ENCODE data around the gene NR1I3. TPM values are rescaled to one million over a fixed set of nuclear protein-coding genes. Genes with fewer than 3 reads are reported as not detected.
"Not testable (repeated sequence)": the region's sequence is repeated elsewhere in the genome, so short reads cannot be mapped to it uniquely, and the experiment has no call there.

The NR1I3 gene
- total RNA-seq, 2 experiments from 2014 or later: not detected

DNA sequence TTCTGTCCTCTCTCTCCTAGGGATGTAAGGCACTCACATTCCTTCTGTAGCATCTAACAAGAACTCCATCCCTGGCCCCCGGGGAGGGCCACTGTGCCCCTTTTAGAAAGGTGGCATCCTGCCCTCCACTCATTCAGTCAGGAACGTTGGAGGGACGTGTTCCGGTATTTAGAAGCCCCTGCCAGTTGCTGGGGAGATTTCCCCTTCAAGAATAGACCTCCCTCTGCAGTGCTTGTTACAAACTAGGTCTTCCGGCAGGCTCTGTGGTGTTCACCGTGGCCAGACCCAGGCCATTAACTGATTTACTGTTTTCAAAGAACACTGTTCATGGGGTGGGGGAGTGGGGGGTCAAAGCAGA is 21.3 kb upstream of the NR1I3 start:
- peaks cover 10% of the 10 kb centered on the region for H3K4me1 Mint-ChIP-seq
- H3K4me3 Mint-ChIP-seq: peak overlapping the region; percentile 68
- H3K9me3 Mint-ChIP-seq: peaks cover 18% of the 10 kb centered on the region
- peaks cover 67% of the 10 kb centered on the region for H3K27me3 Mint-ChIP-seq
- H3K36me3 Mint-ChIP-seq: peaks cover 11% of the 10 kb centered on the region
- no peak overlapping the region for H3K27ac Mint-ChIP-seq
- no peak for DNase-seq

DNA sequence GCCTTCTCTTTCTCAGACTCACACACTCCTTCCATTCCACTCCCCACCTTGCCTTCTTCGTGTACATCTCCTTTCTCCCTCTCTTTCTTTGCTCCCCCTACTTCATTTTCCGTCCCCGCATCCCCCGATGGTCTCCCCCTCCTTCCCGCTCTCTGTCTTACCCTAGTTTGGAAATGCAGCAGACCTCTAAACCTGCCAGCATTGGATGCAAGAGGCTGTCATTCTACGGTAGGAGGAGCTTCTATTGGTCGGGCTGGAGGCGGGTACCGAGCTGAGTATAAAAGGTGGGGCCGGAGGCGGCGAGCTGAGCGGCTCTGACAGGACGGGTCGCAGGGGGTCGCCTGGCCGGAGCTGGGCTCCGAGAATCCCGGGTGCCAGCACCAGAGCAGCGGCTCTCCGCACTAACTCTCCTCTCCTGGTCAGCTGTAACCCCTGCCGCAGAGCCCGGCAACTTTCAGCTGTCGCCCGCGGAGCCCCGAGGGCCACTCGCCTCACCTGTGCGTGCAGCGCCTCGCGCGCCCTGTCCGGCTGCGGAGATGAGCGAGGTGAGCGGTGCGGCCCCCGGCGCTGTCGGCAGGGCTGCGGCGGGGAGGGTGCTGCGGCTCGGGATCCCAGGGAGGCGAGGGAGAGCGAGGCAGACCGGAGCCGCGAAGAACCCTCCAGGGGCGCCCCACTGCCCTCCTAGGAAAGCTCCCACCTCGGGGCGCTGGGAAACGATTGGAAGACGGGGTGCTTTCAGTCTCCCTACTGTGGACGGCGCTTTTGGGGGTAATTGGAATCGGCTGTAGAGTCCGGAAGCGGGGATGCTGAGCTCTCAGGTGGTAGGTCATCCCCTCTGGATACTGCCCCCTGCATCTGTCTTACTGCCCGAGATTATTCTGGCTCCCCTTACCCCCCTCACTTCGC is 20.7 kb upstream of the NR1I3 start, which contains the start of gene PCP4L1:
PCP4L1 (plus strand) TSS at position 307 of the 906 bp plus-strand sequence; CDS start at position 537, 230 bp downstream.
- Mint-ChIP-seq H3K4me3 (peak within 1 kb of the TSS; percentile 68), H3K36me3 (peaks cover 11% of the 10 kb centered on the region), H3K27me3 (peaks cover 67% of the 10 kb centered on the region), H3K27ac (no peak within 1 kb of the TSS), H3K4me1 (peaks cover 10% of the 10 kb centered on the region), H3K9me3 (peaks cover 18% of the 10 kb centered on the region)
- peak; percentile 57 for DNase-seq

DNA sequence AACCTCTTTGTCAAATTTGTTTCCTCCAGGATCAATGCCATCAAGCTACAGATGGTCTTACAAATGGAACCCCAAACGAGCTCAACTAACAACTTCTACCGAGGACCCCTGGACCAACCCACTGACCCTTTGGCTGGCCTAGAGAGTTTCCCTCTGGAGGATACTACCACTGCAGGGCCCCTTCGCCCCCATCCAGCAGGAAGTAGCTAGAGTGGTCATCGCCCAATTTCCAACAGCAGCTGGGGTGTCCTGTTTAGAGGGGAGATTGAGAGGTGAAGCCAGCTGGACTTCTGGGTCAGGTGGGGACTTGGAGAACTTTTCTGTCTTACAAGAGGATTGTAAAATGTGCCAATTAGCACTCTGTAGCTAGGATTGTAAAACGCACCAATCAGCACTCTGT is 19.1 kb upstream of the NR1I3 start:
- Mint-ChIP-seq H3K4me1 (peaks cover 10% of the 10 kb centered on the region), H3K36me3 (peaks cover 11% of the 10 kb centered on the region), H3K27me3 (peaks cover 58% of the 10 kb centered on the region), H3K9me3 (peaks cover 18% of the 10 kb centered on the region)
- H3K4me3 Mint-ChIP-seq, DNase-seq, H3K27ac Mint-ChIP-seq: not testable (repeated sequence)

DNA sequence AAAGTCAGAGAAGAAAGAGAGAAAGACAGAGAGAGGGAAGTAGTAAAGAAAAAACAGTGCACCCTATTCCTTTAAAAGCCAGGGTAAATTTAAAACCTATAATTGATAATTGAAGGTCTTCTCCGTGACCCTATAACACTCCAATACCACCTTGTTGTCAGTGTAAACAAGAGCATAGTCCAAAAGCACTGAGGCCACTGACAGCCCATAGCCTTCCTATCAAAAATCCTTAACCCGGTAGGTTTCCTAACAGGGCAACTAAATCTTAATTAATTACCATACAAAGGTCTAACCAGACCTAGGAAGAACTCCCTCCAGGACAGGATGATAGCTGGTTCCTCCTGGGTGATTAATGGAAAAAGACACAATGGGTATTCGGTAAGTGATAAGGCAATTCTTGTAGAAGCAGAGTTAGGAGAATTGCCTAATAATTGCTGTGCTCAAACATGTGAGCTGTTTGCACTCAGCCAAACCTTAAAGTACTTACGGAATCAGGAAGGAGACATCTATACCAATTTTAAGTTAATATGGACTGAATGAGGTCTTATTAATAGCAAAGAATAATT is 18.0 kb upstream of the NR1I3 start:
- DNase-seq, H3K4me3 Mint-ChIP-seq, H3K4me1 Mint-ChIP-seq, H3K27ac Mint-ChIP-seq: not testable (repeated sequence)
- peaks cover 18% of the 10 kb centered on the region for H3K9me3 Mint-ChIP-seq
- H3K27me3 Mint-ChIP-seq: peaks cover 48% of the 10 kb centered on the region
- peaks cover 11% of the 10 kb centered on the region for H3K36me3 Mint-ChIP-seq

DNA sequence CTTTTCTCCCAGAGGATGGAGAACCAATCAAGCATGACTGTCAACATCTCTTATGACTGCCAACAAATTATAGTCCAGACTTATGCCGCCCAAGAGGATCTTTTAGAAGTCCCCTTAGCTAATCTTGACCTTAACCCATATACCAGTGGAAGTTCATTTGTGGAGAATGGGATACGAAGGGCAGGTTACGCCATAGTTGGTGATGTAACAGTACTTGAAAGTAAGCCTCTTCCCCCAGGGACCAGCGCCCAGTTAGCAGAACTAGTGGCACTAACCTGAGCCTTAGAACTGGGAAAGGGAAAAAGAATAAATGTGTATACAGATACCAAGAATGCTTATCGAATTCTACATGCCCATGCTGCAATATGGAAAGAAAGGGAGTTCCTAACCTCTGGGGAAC is 17.3 kb upstream of the NR1I3 start:
- Mint-ChIP-seq H3K36me3 (peaks cover 11% of the 10 kb centered on the region), H3K9me3 (peaks cover 18% of the 10 kb centered on the region), H3K27me3 (peaks cover 40% of the 10 kb centered on the region)
- not testable (repeated sequence) for H3K4me1 Mint-ChIP-seq, DNase-seq, H3K27ac Mint-ChIP-seq, H3K4me3 Mint-ChIP-seq

DNA sequence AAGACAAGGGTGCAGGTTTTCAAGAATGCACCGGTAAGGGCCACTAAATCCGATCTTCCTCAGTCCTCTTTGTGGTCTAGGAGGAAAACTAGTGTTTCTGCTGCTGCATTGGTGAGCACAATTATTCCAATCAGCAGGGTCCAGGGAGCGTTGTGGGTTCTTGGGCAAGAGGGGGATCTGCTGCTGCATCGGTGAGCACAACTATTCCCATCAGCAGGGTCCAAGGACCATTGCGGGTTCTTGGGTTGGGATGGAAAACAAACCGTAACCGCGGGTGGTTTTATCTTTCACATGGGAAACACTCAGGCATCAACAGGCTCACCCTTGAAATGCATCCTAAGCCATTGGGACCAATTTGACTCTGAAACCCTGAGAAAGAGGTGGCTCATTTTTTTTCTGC is 13.6 kb upstream of the NR1I3 start:
- H3K9me3 Mint-ChIP-seq: peaks cover 6% of the 10 kb centered on the region
- H3K27ac Mint-ChIP-seq: no peak overlapping the region
- peaks cover 6% of the 10 kb centered on the region for H3K36me3 Mint-ChIP-seq
- no peak for DNase-seq
- peaks cover 3% of the 10 kb centered on the region for H3K27me3 Mint-ChIP-seq
- no peak overlapping the region for H3K4me3 Mint-ChIP-seq
- H3K4me1 Mint-ChIP-seq: no peaks in the 10 kb centered on the region

DNA sequence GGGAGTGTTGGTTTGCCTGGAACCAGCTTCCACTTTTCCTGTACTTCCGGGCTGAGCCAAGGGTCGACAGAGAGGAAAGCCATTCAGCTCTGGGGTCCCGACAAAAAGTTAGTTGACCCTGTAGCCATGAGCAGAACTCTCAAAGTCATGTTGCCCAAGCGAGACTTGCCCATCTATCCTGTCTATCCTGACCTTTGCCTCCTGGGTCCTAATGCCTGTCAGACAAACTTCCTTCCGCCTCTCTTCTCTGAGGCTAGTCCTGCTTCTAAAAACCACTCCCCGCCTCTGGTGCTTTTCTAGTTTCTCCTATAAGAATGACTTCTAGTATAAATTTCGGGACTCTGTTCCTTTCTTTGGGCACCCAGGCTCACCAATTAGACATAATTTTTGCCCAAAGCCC is 12.8 kb upstream of the NR1I3 start:
- H3K27me3 Mint-ChIP-seq: peaks cover 3% of the 10 kb centered on the region
- DNase-seq: no peak
- H3K9me3 Mint-ChIP-seq: peaks cover 5% of the 10 kb centered on the region
- no peak overlapping the region for H3K4me3 Mint-ChIP-seq
- H3K4me1 Mint-ChIP-seq: no peaks in the 10 kb centered on the region
- peaks cover 6% of the 10 kb centered on the region for H3K36me3 Mint-ChIP-seq
- no peak overlapping the region for H3K27ac Mint-ChIP-seq

DNA sequence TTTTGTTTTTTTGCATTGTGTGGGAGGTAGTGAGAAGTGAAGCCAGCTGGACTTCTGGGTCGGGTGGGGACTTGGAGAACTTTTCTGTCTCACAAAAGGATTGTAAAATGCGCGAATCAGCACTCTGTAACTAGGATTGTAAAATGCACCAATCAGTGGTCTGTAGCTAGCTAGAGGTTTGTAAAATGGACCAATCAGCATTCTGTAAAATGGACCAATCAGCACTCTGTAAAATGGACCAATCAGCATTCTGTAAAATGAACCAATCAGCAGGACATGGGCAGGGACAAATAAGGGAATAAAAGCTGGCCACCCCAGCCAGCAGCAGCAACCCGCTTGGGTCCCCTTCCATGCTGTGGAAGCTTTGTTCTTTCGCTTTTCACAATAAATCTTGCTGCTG is 12.1 kb upstream of the NR1I3 start:
- not testable (repeated sequence) for H3K4me3 Mint-ChIP-seq, H3K4me1 Mint-ChIP-seq

DNA sequence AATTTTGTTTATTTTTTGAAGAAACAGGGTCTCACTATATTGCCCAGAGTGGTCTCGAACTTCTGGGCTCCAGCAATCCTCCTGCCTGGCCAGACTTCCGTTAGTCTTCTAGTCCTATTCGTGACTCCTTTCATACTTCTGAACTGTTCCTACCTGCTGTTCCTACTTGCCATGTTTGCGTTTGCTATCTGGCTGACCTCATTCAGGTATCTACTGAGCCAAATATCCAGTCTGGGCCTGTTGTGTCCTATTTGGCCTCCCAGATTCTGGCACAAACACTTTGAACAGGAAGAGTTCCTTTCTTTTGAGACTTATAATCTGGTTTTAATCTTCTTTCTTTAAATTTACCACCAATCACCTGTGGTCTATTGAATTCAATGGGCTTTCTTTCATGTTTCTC is 6.9 kb upstream of the NR1I3 start:
- H3K27me3 Mint-ChIP-seq: no peaks in the 10 kb centered on the region
- no peak for DNase-seq
- H3K9me3 Mint-ChIP-seq: peaks cover 1% of the 10 kb centered on the region
- H3K4me3 Mint-ChIP-seq: no peak overlapping the region
- no peak overlapping the region for H3K27ac Mint-ChIP-seq
- H3K36me3 Mint-ChIP-seq: peaks cover 2% of the 10 kb centered on the region
- H3K4me1 Mint-ChIP-seq: no peaks in the 10 kb centered on the region

More for the DNA sequence above, 12.1 kb upstream of the NR1I3 start:
- not testable (repeated sequence) for H3K36me3 Mint-ChIP-seq, DNase-seq, H3K27me3 Mint-ChIP-seq, H3K9me3 Mint-ChIP-seq, H3K27ac Mint-ChIP-seq

DNA sequence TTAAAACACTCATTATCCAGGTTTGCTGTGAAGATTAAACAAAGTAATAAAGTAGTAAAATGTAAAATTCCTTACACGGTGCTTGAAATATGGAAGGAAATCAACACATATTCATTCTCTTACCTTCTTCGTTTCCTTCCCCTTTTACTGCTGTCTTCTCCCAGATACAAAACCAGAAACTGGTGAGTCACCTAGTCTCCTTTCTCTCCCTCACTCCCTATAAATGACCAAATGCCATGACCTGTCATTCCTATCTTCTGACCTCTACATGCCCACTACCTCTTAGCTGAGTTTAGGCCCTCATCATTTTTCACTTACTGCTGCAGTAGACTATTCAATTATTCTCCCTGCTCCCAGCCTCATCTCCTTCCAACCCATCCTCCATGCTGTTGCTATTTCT is 4.3 kb upstream of the NR1I3 start:
- Mint-ChIP-seq H3K9me3 (no peaks in the 10 kb centered on the region), H3K4me1 (no peaks in the 10 kb centered on the region), H3K27ac (no peak overlapping the region), H3K27me3 (no peaks in the 10 kb centered on the region), H3K36me3 (no peaks in the 10 kb centered on the region), H3K4me3 (no peak overlapping the region)
- DNase-seq: no peak

DNA sequence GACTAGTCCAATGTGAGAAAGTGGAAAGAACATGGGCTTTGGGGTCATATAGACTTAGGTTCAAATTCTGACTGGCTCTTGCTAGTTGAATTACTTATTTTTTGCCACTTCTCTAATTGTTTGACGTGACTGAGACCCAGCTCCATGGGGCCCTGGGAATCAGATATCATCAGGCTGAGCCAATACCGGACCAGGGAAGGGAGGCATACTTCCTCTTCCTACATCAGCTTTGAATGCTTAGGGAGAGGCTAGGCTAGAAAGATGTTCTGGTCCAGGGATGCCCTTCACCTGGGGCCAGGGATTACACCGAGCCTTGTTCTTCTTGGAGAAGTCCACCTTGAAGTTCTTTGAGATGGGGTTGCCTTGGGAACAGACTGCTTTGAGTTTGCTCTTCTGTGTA is 3.7 kb upstream of the NR1I3 start:
- Mint-ChIP-seq H3K4me1 (no peaks in the 10 kb centered on the region), H3K27ac (no peak overlapping the region), H3K36me3 (no peaks in the 10 kb centered on the region), H3K4me3 (no peak overlapping the region), H3K27me3 (no peaks in the 10 kb centered on the region), H3K9me3 (no peaks in the 10 kb centered on the region)
- no peak for DNase-seq

DNA sequence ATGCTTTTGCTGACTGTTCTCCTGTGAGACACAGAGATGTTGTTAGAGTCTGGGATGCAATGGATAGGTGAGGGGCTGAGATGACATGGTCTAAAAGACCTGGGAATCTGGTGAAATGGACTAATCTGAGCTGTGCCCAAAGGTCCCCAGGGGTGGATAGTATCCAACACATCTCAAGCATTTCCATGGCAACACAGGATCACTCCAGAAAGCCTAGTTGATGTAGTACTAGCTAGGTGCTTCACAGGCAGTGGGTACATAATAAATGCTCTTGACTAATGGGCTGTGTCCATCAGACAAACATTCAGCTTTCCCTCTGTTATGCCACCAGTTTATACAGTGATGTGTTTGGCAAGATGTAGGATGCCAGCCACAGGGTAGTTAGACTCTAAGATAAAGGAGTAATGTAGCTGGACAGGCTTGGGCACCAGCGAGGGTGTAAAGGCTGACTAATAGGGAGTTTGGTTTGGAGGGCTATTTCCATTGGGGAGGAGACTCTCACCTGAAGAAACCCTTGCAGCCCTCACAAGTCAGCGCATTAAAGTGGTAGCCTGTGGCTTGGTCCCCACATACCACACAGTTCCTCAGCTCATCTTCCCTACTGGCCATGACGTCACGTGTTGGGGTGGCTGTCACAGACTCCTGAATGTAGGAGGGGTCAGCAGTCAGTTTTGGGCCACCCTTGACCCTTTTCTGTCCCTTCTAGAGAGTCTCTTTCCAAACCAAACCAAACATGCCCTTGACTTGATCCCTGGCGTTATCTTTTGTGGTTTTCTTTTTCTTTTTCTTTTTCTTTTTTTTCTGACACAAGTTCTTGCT is 1.8 kb downstream of the NR1I3 start:
- no peak overlapping the region for H3K27ac Mint-ChIP-seq
- H3K4me3 Mint-ChIP-seq: no peak overlapping the region
- no peaks in the 10 kb centered on the region for H3K27me3 Mint-ChIP-seq
- DNase-seq: no peak
- no peaks in the 10 kb centered on the region for H3K36me3 Mint-ChIP-seq
- no peaks in the 10 kb centered on the region for H3K4me1 Mint-ChIP-seq
- H3K9me3 Mint-ChIP-seq: no peaks in the 10 kb centered on the region

DNA sequence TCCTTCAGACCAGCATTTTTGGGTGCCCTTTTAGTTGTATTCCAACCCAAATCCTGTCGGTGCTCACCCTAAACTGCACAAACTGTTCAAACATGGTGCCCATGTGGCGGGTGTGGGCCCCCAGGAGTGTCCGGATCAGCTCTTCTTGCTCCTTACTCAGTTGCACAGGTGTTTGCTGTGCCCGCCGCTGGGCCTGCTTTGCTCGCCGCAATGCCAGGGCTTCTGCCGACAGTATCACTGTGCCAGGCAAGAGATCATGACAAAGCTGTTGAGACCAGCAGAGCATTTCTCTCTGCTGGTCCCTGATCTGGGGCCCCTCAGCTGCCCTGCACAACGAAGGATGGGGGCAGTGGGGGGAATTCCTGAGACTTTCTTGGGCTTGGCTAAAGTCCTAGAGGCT is 4.9 kb downstream of the NR1I3 start:
- no peak overlapping the region for H3K27ac Mint-ChIP-seq

DNA sequence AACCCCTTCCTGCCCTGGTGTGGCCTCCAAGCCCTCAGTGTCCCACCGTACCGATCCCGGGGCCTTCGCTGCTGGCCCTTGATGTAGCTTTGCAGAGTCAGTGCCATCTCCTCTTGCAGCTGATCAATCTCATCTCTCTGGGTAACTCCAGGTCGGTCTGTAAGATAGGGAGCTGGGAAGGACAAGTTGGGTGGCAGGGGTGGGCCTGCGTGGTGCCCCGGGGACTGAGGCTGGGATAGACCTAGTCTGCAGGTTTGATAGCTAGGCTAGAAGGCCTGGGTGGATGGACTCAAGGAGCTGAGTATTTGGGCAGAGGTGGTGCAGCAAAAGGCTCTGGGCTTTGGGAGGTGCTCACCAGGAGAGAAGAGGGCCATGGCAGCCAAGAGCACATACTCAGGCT is 7.2 kb downstream of the NR1I3 start:
- Mint-ChIP-seq H3K27me3 (no peaks in the 10 kb centered on the region), H3K9me3 (no peaks in the 10 kb centered on the region), H3K36me3 (peaks cover 13% of the 10 kb centered on the region), H3K4me1 (peaks cover 17% of the 10 kb centered on the region), H3K27ac (peak overlapping the region; percentile 14), H3K4me3 (no peak overlapping the region)
- DNase-seq: no peak

More for the DNA sequence above, 4.9 kb downstream of the NR1I3 start:
- no peaks in the 10 kb centered on the region for H3K9me3 Mint-ChIP-seq
- H3K4me3 Mint-ChIP-seq: no peak overlapping the region
- no peak for DNase-seq
- H3K27me3 Mint-ChIP-seq: no peaks in the 10 kb centered on the region
- peaks cover 7% of the 10 kb centered on the region for H3K36me3 Mint-ChIP-seq
- H3K4me1 Mint-ChIP-seq: no peaks in the 10 kb centered on the region

DNA sequence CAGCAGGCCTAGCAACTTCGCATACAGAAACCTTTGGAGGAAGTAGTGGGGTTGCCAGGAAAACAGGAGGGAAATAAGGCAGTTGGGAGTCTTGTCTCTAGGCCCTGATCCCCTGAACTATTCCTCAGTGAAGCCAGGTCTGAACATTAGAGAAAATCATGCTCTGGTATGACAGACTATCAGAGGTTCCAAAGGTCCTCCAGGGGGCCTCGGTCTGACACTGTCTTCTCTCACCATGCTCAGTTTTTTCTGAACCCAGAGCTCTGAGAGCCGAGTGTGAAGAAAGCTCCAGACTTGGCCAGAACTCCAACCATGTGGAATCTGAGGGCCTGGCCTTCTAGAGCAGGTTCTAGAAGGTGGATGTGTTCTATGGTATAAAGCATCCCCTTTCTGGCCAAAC is 8.1 kb downstream of the NR1I3 start:
- no peak for DNase-seq
- no peak overlapping the region for H3K27ac Mint-ChIP-seq

More for the DNA sequence above, 8.1 kb downstream of the NR1I3 start:
- H3K36me3 Mint-ChIP-seq: peaks cover 13% of the 10 kb centered on the region
- H3K27me3 Mint-ChIP-seq: no peaks in the 10 kb centered on the region
- no peaks in the 10 kb centered on the region for H3K9me3 Mint-ChIP-seq
- no peak overlapping the region for H3K4me3 Mint-ChIP-seq
- H3K4me1 Mint-ChIP-seq: peaks cover 23% of the 10 kb centered on the region

Measured in activated naive CD8-positive, alpha-beta T cell treated with anti-CD3 and anti-CD28 coated beads for 36 hours (primary cell).